DND-41 (cell line): ENCODE results near the gene KDM1B.

Experiments used
- ATAC-seq: fragments of 200-7000 bp; cut with Tn5 transposase; 3 replicates; pipeline ENCODE4 v1.9.1; 2021; ENCODE audit warnings: low read depth; ENCODE audit not compliant: insufficient read depth
- DNase-seq: peaks from one replicate; pipeline ENCODE4 v3.0.0-alpha.2; 2020
- H2AFZ ChIP-seq: 2 replicates; pipeline ENCODE4 v1.6.0; 2012; ENCODE audit warnings: low read depth, low read length
- H3K27ac ChIP-seq: 2 replicates; pipeline ENCODE4 v1.5.1; 2012; ENCODE audit warnings: low read length, inconsistent platforms
- H3K27me3 ChIP-seq: fragments of 200-600 bp; sonication (generic); 2 replicates; pipeline ENCODE4 v1.6.0; 2012; ENCODE audit warnings: low read length, mild to moderate bottlenecking, inconsistent platforms; ENCODE audit not compliant: insufficient read depth, poor library complexity
- H3K36me3 ChIP-seq: 2 replicates; pipeline ENCODE4 v1.5.1; 2012; ENCODE audit warnings: low read length, inconsistent platforms; ENCODE audit not compliant: insufficient read depth
- H3K4me1 ChIP-seq: 2 replicates; pipeline ENCODE4 v1.5.1; 2012; ENCODE audit warnings: mild to moderate bottlenecking, low read length; ENCODE audit not compliant: insufficient read depth
- H3K4me2 ChIP-seq: 2 replicates; pipeline ENCODE4 v1.6.0; 2012; ENCODE audit warnings: mild to moderate bottlenecking, moderate library complexity, low read length, inconsistent platforms; ENCODE audit not compliant: insufficient read depth
- H3K4me3 ChIP-seq, 2 experiments: fragments of 200-600 bp in 1 of 2; shearing (Covaris generic) in 1 of 2; 2 replicates each; pipeline ENCODE4 v1.5.1; 2012 to 2016; ENCODE audit warnings: inconsistent platforms in 2 of 2, low read length in 2 of 2, mild to moderate bottlenecking in 2 of 2, low read depth in 1 of 2, moderate library complexity in 1 of 2
- H3K79me2 ChIP-seq: 2 replicates; pipeline ENCODE4 v1.6.0; 2012; ENCODE audit warnings: low read length, inconsistent platforms; ENCODE audit not compliant: insufficient read depth
- H3K9ac ChIP-seq: 2 replicates; pipeline ENCODE4 v1.6.0; 2012; ENCODE audit warnings: low read depth, mild to moderate bottlenecking, inconsistent platforms, low read length, moderate library complexity
- H3K9me3 ChIP-seq: 2 replicates; pipeline ENCODE4 v1.5.1; 2012; ENCODE audit warnings: low read length, moderate library complexity, mild to moderate bottlenecking, inconsistent platforms; ENCODE audit not compliant: insufficient read depth, severe bottlenecking
- H4K20me1 ChIP-seq: 2 replicates; pipeline ENCODE4 v1.6.0; 2012; ENCODE audit warnings: low read length; ENCODE audit not compliant: insufficient read depth
- EZH2 ChIP-seq: IDR thresholded peaks from 3 replicates; pipeline ENCODE4 v1.6.1; 2012; ENCODE audit warnings: borderline replicate concordance, low read depth, mild to moderate bottlenecking, moderate library complexity, low read length, inconsistent platforms; ENCODE audit not compliant: severe bottlenecking
- TF ChIP-seq, protein P1 (sequence below): IDR thresholded peaks from 2 replicates; pipeline ENCODE4 v1.5.1; 2012; ENCODE audit warnings: borderline replicate concordance, low read length, moderate library complexity, mild to moderate bottlenecking; ENCODE audit not compliant: poor library complexity, severe bottlenecking; ENCODE audit errors: extremely low read depth

KDM1B gene

DNA sequence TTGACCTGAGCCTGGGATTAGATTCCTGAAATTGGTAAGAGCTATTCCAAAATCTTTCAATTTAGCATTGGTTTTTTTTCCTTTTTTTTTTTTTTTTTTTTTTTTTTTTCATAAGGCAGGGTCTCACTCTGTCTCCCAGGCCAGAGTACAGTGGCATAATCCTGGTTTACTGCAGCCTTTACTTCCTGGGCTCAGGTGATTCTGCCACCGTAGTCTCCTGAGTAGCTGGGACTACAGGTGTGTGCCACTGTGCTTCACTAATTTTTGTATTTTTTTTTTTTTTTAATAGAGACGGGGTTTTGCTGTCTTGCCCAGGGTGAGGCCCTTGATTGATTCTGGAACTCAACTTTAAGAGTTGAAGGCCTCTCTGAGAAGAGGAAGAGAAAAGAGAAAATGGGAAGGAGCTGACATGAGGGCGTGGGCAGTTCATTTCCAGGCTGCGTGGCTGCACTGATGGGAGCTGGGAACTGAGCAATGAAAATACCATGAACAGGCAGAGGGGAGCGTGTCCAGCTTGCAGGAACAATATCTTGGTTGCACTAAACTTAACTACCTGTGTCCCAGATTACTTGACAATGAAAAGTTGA is 24.6 kb downstream of the KDM1B start:
- H3K4me2 ChIP-seq, result no peak overlapping the region
- no peaks in the 10 kb centered on the region for H3K4me1 ChIP-seq
- no peaks in the 10 kb centered on the region for H4K20me1 ChIP-seq
- no peaks in the 10 kb centered on the region for H3K9me3 ChIP-seq
- H2AFZ ChIP-seq, result no peak overlapping the region
- no peak overlapping the region for H3K9ac ChIP-seq
- ATAC-seq, result no peak
- no peak for DNase-seq
- TF ChIP-seq EZH2, result no peak
- TF ChIP-seq, protein P1, sequence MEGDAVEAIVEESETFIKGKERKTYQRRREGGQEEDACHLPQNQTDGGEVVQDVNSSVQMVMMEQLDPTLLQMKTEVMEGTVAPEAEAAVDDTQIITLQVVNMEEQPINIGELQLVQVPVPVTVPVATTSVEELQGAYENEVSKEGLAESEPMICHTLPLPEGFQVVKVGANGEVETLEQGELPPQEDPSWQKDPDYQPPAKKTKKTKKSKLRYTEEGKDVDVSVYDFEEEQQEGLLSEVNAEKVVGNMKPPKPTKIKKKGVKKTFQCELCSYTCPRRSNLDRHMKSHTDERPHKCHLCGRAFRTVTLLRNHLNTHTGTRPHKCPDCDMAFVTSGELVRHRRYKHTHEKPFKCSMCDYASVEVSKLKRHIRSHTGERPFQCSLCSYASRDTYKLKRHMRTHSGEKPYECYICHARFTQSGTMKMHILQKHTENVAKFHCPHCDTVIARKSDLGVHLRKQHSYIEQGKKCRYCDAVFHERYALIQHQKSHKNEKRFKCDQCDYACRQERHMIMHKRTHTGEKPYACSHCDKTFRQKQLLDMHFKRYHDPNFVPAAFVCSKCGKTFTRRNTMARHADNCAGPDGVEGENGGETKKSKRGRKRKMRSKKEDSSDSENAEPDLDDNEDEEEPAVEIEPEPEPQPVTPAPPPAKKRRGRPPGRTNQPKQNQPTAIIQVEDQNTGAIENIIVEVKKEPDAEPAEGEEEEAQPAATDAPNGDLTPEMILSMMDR, result no peak
- no peak overlapping the region for H3K27ac ChIP-seq
- H3K79me2 ChIP-seq, result no peaks in the 10 kb centered on the region
- H3K27me3 ChIP-seq, result no peaks in the 10 kb centered on the region
- no peak overlapping the region for H3K4me3 ChIP-seq
- no peaks in the 10 kb centered on the region for H3K36me3 ChIP-seq

DNA sequence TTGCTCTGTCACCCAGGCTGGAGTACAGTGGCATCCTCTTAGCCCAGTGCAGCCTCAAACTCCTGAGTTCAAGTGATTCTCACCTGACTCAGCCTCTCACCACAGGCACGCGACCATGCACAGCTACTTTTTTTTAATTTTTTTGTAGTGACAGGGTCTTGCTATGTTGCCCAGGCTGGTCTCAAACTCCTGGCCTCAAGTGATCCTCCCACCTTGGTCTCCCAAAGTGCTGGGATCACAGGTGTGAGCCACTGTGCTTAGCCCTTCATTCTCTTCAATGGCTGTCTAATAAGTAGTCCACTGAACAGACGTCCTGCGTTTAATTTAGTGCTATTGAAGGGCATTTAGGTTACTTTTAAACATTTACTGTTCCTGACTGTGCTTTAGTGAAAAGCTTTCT is 27.3 kb downstream of the KDM1B start:
- Histone ChIP-seq H3K27me3 (no peaks in the 10 kb centered on the region), H2AFZ (no peak overlapping the region), H3K9me3 (no peaks in the 10 kb centered on the region), H4K20me1 (no peaks in the 10 kb centered on the region), H3K4me2 (no peak overlapping the region), H3K79me2 (no peaks in the 10 kb centered on the region), H3K36me3 (no peaks in the 10 kb centered on the region), H3K9ac (no peak overlapping the region), H3K4me3 (no peak overlapping the region), H3K4me1 (no peaks in the 10 kb centered on the region), H3K27ac (no peak overlapping the region)
- ATAC-seq (no peak), DNase-seq (no peak)
- no peak for TF ChIP-seq EZH2
- TF ChIP-seq, protein P1, result no peak

DNA sequence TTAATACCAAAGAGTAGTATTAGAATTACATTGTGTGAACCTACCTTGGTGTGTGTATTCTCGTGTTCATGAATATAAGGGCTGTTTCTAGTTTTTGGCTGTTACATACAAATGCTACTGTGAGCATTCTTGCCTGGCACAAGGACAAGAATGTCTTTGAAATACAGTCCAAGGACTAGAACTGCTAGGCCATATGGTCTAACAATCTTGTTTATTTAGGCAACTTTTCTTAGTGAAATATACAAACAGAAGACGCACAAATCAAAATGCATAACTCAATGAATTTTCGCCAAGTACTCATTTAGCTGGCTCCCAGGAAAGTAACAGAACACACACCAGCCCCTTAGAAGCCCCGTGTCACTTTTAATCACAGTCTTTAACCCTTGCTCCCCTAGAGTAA is 28.5 kb downstream of the KDM1B start:
- Histone ChIP-seq H3K9ac (no peak overlapping the region), H3K27ac (no peak overlapping the region), H3K27me3 (no peaks in the 10 kb centered on the region), H3K4me1 (no peaks in the 10 kb centered on the region), H3K4me2 (no peak overlapping the region), H2AFZ (no peak overlapping the region), H3K9me3 (no peaks in the 10 kb centered on the region), H3K4me3 (no peak overlapping the region), H3K36me3 (no peaks in the 10 kb centered on the region), H3K79me2 (no peaks in the 10 kb centered on the region), H4K20me1 (no peaks in the 10 kb centered on the region)
- ATAC-seq (no peak), DNase-seq (no peak)
- TF ChIP-seq, protein P1, result no peak
- TF ChIP-seq EZH2, result no peak

- H4K20me1 ChIP-seq, result no peaks in the 10 kb centered on the region
- H3K27me3 ChIP-seq, result no peaks in the 10 kb centered on the region
- H3K36me3 ChIP-seq, result no peaks in the 10 kb centered on the region
- DNase-seq, result no peak
- no peak overlapping the region for H3K4me2 ChIP-seq
- no peaks in the 10 kb centered on the region for H3K9me3 ChIP-seq
- no peak overlapping the region for H3K27ac ChIP-seq
- H3K79me2 ChIP-seq, result no peaks in the 10 kb centered on the region
- no peak overlapping the region for H2AFZ ChIP-seq
- H3K4me1 ChIP-seq, result no peaks in the 10 kb centered on the region
- H3K9ac ChIP-seq, result no peak overlapping the region
- TF ChIP-seq, protein P1, result no peak
- no peak for TF ChIP-seq EZH2
- no peak overlapping the region for H3K4me3 ChIP-seq
- ATAC-seq, result no peak
Measured at GRCh38 chr6:18185624-18186023, 30.4 kb downstream of the KDM1B start.
